DND-41 (cell line): ENCODE results near the gene PBRM1.

Experiments
- ATAC-seq: fragments of 200-7000 bp; cut with Tn5 transposase; 3 replicates; pipeline ENCODE4 v1.9.1; 2021; ENCODE audit warnings: low read depth; ENCODE audit not compliant: insufficient read depth
- DNase-seq: peaks from one replicate; pipeline ENCODE4 v3.0.0-alpha.2; 2020
- H2AFZ ChIP-seq: 2 replicates; pipeline ENCODE4 v1.6.0; 2012; ENCODE audit warnings: low read depth, low read length
- H3K27ac ChIP-seq: 2 replicates; pipeline ENCODE4 v1.5.1; 2012; ENCODE audit warnings: low read length, inconsistent platforms
- H3K27me3 ChIP-seq: fragments of 200-600 bp; sonication (generic); 2 replicates; pipeline ENCODE4 v1.6.0; 2012; ENCODE audit warnings: low read length, mild to moderate bottlenecking, inconsistent platforms; ENCODE audit not compliant: insufficient read depth, poor library complexity
- H3K36me3 ChIP-seq: 2 replicates; pipeline ENCODE4 v1.5.1; 2012; ENCODE audit warnings: low read length, inconsistent platforms; ENCODE audit not compliant: insufficient read depth
- H3K4me1 ChIP-seq: 2 replicates; pipeline ENCODE4 v1.5.1; 2012; ENCODE audit warnings: mild to moderate bottlenecking, low read length; ENCODE audit not compliant: insufficient read depth
- H3K4me2 ChIP-seq: 2 replicates; pipeline ENCODE4 v1.6.0; 2012; ENCODE audit warnings: mild to moderate bottlenecking, moderate library complexity, low read length, inconsistent platforms; ENCODE audit not compliant: insufficient read depth
- H3K4me3 ChIP-seq, 2 experiments: fragments of 200-600 bp in 1 of 2; shearing (Covaris generic) in 1 of 2; 2 replicates each; pipeline ENCODE4 v1.5.1; 2012 to 2016; ENCODE audit warnings: inconsistent platforms in 2 of 2, low read length in 2 of 2, mild to moderate bottlenecking in 2 of 2, low read depth in 1 of 2, moderate library complexity in 1 of 2
- H3K79me2 ChIP-seq: 2 replicates; pipeline ENCODE4 v1.6.0; 2012; ENCODE audit warnings: low read length, inconsistent platforms; ENCODE audit not compliant: insufficient read depth
- H3K9ac ChIP-seq: 2 replicates; pipeline ENCODE4 v1.6.0; 2012; ENCODE audit warnings: low read depth, mild to moderate bottlenecking, inconsistent platforms, low read length, moderate library complexity
- H3K9me3 ChIP-seq: 2 replicates; pipeline ENCODE4 v1.5.1; 2012; ENCODE audit warnings: low read length, moderate library complexity, mild to moderate bottlenecking, inconsistent platforms; ENCODE audit not compliant: insufficient read depth, severe bottlenecking
- H4K20me1 ChIP-seq: 2 replicates; pipeline ENCODE4 v1.6.0; 2012; ENCODE audit warnings: low read length; ENCODE audit not compliant: insufficient read depth
- CTCF ChIP-seq: IDR thresholded peaks from 2 replicates; pipeline ENCODE4 v1.5.1; 2012; ENCODE audit warnings: borderline replicate concordance, low read length, moderate library complexity, mild to moderate bottlenecking; ENCODE audit not compliant: poor library complexity, severe bottlenecking; ENCODE audit errors: extremely low read depth
- EZH2 ChIP-seq: IDR thresholded peaks from 3 replicates; pipeline ENCODE4 v1.6.1; 2012; ENCODE audit warnings: borderline replicate concordance, low read depth, mild to moderate bottlenecking, moderate library complexity, low read length, inconsistent platforms; ENCODE audit not compliant: severe bottlenecking

PBRM1 gene

GRCh38 chr3:52655895-52656294 lies 29.8 kb downstream of the PBRM1 start:
- ATAC-seq (no peak), DNase-seq (no peak)
- no peaks in the 10 kb centered on the region; the same call in 1 of the 2 replicates for H3K79me2 ChIP-seq
- H3K27ac ChIP-seq, result no peak overlapping the region
- no peaks in the 10 kb centered on the region for H3K27me3 ChIP-seq
- no peak overlapping the region for H3K9ac ChIP-seq
- H2AFZ ChIP-seq, result no peak overlapping the region
- H3K36me3 ChIP-seq, result peaks cover 94% of the 10 kb centered on the region
- H3K9me3 ChIP-seq, result no peaks in the 10 kb centered on the region
- H3K4me2 ChIP-seq, result no peak overlapping the region
- H3K4me1 ChIP-seq, result no peaks in the 10 kb centered on the region
- TF ChIP-seq CTCF (no peak), EZH2 (no peak)
- H4K20me1 ChIP-seq, result 0 out of 2 replicates have a peak, but pooled peaks cover 6% of the 10 kb centered on the region
- H3K4me3 ChIP-seq, result no peak overlapping the region

- ATAC-seq (no peak), DNase-seq (no peak)
- Histone ChIP-seq H2AFZ (no peak overlapping the region), H3K4me3 (no peak overlapping the region), H3K4me1 (no peaks in the 10 kb centered on the region), H3K27ac (no peak overlapping the region), H3K27me3 (no peaks in the 10 kb centered on the region), H3K79me2 (no peaks in the 10 kb centered on the region; the same call in 1 of the 2 replicates), H3K9ac (no peak overlapping the region), H4K20me1 (no peaks in the 10 kb centered on the region; the same call in 1 of the 2 replicates), H3K9me3 (no peaks in the 10 kb centered on the region), H3K36me3 (peaks cover 93% of the 10 kb centered on the region), H3K4me2 (no peak overlapping the region)
- TF ChIP-seq CTCF (no peak), EZH2 (no peak)
Measured at GRCh38 chr3:52651592-52651991, 34.1 kb downstream of the PBRM1 start.

GRCh38 chr3:52650439-52650838 lies 35.3 kb downstream of the PBRM1 start:
- Histone ChIP-seq H4K20me1 (no peaks in the 10 kb centered on the region; the same call in 1 of the 2 replicates), H3K4me2 (no peak overlapping the region), H2AFZ (no peak overlapping the region), H3K9ac (no peak overlapping the region), H3K4me3 (no peak overlapping the region), H3K79me2 (no peaks in the 10 kb centered on the region; the same call in 1 of the 2 replicates), H3K36me3 (peaks cover 93% of the 10 kb centered on the region), H3K27ac (no peak overlapping the region), H3K4me1 (no peaks in the 10 kb centered on the region), H3K9me3 (no peaks in the 10 kb centered on the region), H3K27me3 (no peaks in the 10 kb centered on the region)
- no peak for DNase-seq
- ATAC-seq, result no peak
- TF ChIP-seq EZH2, result no peak
- no peak for TF ChIP-seq CTCF
